B cell (primary cell): Measurements from ENCODE around the gene TMEM30A.

ENCODE experiments used
- EZH2 ChIP-seq: IDR thresholded peaks from 2 replicates; pipeline ENCODE4 v1.6.1; 2012; ENCODE audit warnings: borderline replicate concordance, low read depth, mild to moderate bottlenecking, moderate library complexity, low read length; ENCODE audit not compliant: insufficient read depth, poor library complexity, severe bottlenecking
- TF ChIP-seq, protein P1 (sequence below): fragments of 200-600 bp; IDR thresholded peaks from one replicate; pipeline ENCODE4 v1.8.0; 2022; ENCODE audit warnings: antibody characterized with exemption, mild to moderate bottlenecking

DNA sequence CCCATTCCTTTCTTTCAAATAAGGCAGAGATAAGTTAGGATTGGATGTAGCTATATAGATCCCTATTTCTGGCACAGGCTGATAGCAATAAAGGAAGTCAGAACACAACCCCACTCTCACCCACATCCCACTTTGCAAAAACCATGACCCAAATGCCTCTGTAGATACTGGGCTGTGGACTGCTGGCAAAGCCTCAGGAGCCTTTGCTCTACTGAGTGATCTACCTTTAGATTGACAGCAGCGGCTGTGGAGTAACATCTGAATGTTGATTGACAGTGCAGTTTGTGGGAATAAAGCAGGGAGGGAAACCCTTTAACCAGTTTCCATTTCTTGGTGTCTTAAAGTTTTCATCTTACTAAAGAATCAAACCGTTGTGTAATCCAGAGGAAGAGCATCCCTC is 6.7 kb upstream of the TMEM30A start:
- TF ChIP-seq, protein P1, sequence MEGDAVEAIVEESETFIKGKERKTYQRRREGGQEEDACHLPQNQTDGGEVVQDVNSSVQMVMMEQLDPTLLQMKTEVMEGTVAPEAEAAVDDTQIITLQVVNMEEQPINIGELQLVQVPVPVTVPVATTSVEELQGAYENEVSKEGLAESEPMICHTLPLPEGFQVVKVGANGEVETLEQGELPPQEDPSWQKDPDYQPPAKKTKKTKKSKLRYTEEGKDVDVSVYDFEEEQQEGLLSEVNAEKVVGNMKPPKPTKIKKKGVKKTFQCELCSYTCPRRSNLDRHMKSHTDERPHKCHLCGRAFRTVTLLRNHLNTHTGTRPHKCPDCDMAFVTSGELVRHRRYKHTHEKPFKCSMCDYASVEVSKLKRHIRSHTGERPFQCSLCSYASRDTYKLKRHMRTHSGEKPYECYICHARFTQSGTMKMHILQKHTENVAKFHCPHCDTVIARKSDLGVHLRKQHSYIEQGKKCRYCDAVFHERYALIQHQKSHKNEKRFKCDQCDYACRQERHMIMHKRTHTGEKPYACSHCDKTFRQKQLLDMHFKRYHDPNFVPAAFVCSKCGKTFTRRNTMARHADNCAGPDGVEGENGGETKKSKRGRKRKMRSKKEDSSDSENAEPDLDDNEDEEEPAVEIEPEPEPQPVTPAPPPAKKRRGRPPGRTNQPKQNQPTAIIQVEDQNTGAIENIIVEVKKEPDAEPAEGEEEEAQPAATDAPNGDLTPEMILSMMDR = no peak
- TF ChIP-seq EZH2 = no peak
